H1 (cell line): Measurements from ENCODE around the gene EFCAB6. TPM values are rescaled to one million over a fixed set of nuclear protein-coding genes. Genes with fewer than 3 reads are reported as not detected.

ENCODE experiments used
- CTCF ChIA-PET: fragments of 300-600 bp; sonication (Branson Sonifier 250); formaldehyde crosslinking; loops from one replicate; lab custom pipeline; 2021; ENCODE audit not compliant: partially characterized antibody; lab: Charles Lee
- POLR2A ChIA-PET: fragments of 300-600 bp; sonication (Branson Sonifier 250); formaldehyde crosslinking; loops from one replicate; lab custom pipeline; 2021; ENCODE audit warnings: inconsistent platforms; ENCODE audit not compliant: partially characterized antibody; lab: Charles Lee
- DNase-seq, 2 experiments: peaks; one replicate each; pipeline versions ENCODE4 v3.0.0 to v3.0.0-alpha.2; 2010 to 2022; ENCODE audit warnings: low spot score in 2 of 2, low read depth in 1 of 2, mixed read lengths in 1 of 2
- FAIRE-seq: peaks from 2 replicates; lab custom pipeline; 2011; peaks lifted over from hg19 to GRCh38; lab: Jason Lieb, UNC
- H2AFZ ChIP-seq: 2 replicates; pipeline ENCODE4 v1.8.1; 2012; ENCODE audit warnings: low read length, inconsistent platforms
- H2AK5ac ChIP-seq: 2 replicates; pipeline ENCODE4 v1.6.1; 2013; ENCODE audit warnings: low read depth, low read length
- H2BK120ac ChIP-seq: replicated peaks from 2 replicates; pipeline ENCODE3; 2013; ENCODE audit warnings: low read depth, low read length, inconsistent platforms
- H2BK12ac ChIP-seq: 2 replicates; pipeline ENCODE4 v1.6.1; 2013; ENCODE audit warnings: low read depth, low read length
- H2BK15ac ChIP-seq: 2 replicates; pipeline ENCODE4 v1.6.1; 2013; ENCODE audit warnings: low read length
- H2BK20ac ChIP-seq: 2 replicates; pipeline ENCODE4 v1.6.1; 2013; ENCODE audit warnings: low read length
- H2BK5ac ChIP-seq: 2 replicates; pipeline ENCODE4 v1.6.1; 2013; ENCODE audit warnings: low read depth, low read length
- H3K14ac ChIP-seq: 2 replicates; pipeline ENCODE4 v1.6.1; 2013; ENCODE audit warnings: inconsistent platforms; ENCODE audit not compliant: insufficient read length
- H3K18ac ChIP-seq: 2 replicates; pipeline ENCODE4 v1.6.1; 2013; ENCODE audit warnings: low read length; ENCODE audit errors: extremely low read depth
- H3K23ac ChIP-seq: 2 replicates; pipeline ENCODE4 v1.6.1; 2013; ENCODE audit warnings: inconsistent platforms; ENCODE audit not compliant: insufficient read length
- H3K23me2 ChIP-seq: 2 replicates; pipeline ENCODE4 v1.6.1; 2013; ENCODE audit warnings: low read depth, low read length
- H3K27ac ChIP-seq: 2 replicates; pipeline ENCODE4 v1.6.1; 2011; ENCODE audit warnings: low read depth, low read length, inconsistent platforms
- H3K27me3 ChIP-seq, 4 experiments: replicated peaks in 1 of 4; 1 replicate in 1 of 4; 2 replicates in 3 of 4; pipeline versions ENCODE4 v1.6.1 to v1.8.1; 2011 to 2013; ENCODE audit warnings: low read length in 3 of 4, mild to moderate bottlenecking in 3 of 4, inconsistent platforms in 2 of 4, mixed read lengths in 2 of 4, moderate library complexity in 1 of 4; ENCODE audit not compliant: control insufficient read depth in 3 of 4, insufficient read depth in 3 of 4; ENCODE audit errors: extremely low read depth in 1 of 4
- H3K36me3 ChIP-seq, 4 experiments: 2 replicates each; pipeline versions ENCODE4 v1.6.1 to v1.8.1; 2011 to 2013; ENCODE audit warnings: mild to moderate bottlenecking in 4 of 4, low read length in 3 of 4, moderate library complexity in 2 of 4, control low read depth in 1 of 4, inconsistent platforms in 1 of 4; ENCODE audit not compliant: insufficient read depth in 4 of 4, control insufficient read depth in 2 of 4
- H3K4ac ChIP-seq: replicated peaks from 2 replicates; pipeline ENCODE3; 2013; ENCODE audit warnings: low read length, low read depth, mixed read lengths, inconsistent platforms; ENCODE audit not compliant: insufficient read length
- H3K4me1 ChIP-seq, 4 experiments: replicated peaks in 1 of 4; 1 replicate in 1 of 4; 2 replicates in 3 of 4; pipeline versions ENCODE4 v1.6.1 to v1.8.1; 2011 to 2013; ENCODE audit warnings: low read length in 3 of 4, inconsistent platforms in 2 of 4, mixed read lengths in 1 of 4; ENCODE audit not compliant: insufficient read depth in 4 of 4, control insufficient read depth in 3 of 4
- H3K4me2 ChIP-seq, 2 experiments: 2 replicates each; pipeline versions ENCODE4 v1.6.1 to v1.8.1; 2011 to 2013; ENCODE audit warnings: low read depth in 2 of 2, low read length in 2 of 2, control low read depth in 1 of 2, inconsistent platforms in 1 of 2, mild to moderate bottlenecking in 1 of 2; ENCODE audit not compliant: insufficient read depth in 1 of 2
- H3K4me3 ChIP-seq, 4 experiments: fragments of 200-600, 300-600 bp in 1 of 4; sonication (generic), shearing (Covaris generic), sonication (Bioruptor Twin) in 1 of 4; 2 replicates each; pipeline versions ENCODE4 v1.5.1 to v1.8.1; 2011 to 2016; ENCODE audit warnings: low read length in 4 of 4, low read depth in 3 of 4, control low read depth in 2 of 4, inconsistent platforms in 2 of 4, mild to moderate bottlenecking in 2 of 4, mixed read lengths in 1 of 4, moderate library complexity in 1 of 4; ENCODE audit not compliant: insufficient read depth in 2 of 4; ENCODE audit errors: extremely low read depth in 1 of 4
- H3K56ac ChIP-seq: replicated peaks from 2 replicates; pipeline ENCODE3; 2013; ENCODE audit warnings: low read depth, mild to moderate bottlenecking, mixed read lengths, low read length, inconsistent platforms; ENCODE audit not compliant: insufficient read length
- H3K79me1 ChIP-seq: 2 replicates; pipeline ENCODE4 v1.6.1; 2013; ENCODE audit warnings: low read depth, low read length, control low read depth
- H3K79me2 ChIP-seq, 2 experiments: 2 replicates each; pipeline versions ENCODE4 v1.6.1 to v1.8.1; 2012 to 2013; ENCODE audit warnings: low read length in 2 of 2, mild to moderate bottlenecking in 2 of 2, inconsistent platforms in 1 of 2; ENCODE audit not compliant: insufficient read depth in 2 of 2, control insufficient read depth in 1 of 2
- H3K9ac ChIP-seq, 4 experiments: replicated peaks in 1 of 4; 1 replicate in 1 of 4; 2 replicates in 3 of 4; pipeline versions ENCODE4 v1.6.1 to v1.8.1; 2011 to 2013; ENCODE audit warnings: low read depth in 3 of 4, low read length in 3 of 4, control low read depth in 2 of 4, mild to moderate bottlenecking in 2 of 4, moderate library complexity in 2 of 4, inconsistent platforms in 1 of 4; ENCODE audit errors: extremely low read depth in 1 of 4
- H3K9me3 ChIP-seq, 2 experiments: 2 replicates each; pipeline versions ENCODE4 v1.6.1 to v1.8.1; 2012 to 2013; ENCODE audit warnings: mild to moderate bottlenecking in 2 of 2, moderate library complexity in 2 of 2, control low read depth in 1 of 2, inconsistent platforms in 1 of 2, low read depth in 1 of 2, low read length in 1 of 2, mixed read lengths in 1 of 2; ENCODE audit not compliant: insufficient read depth in 2 of 2
- H4K20me1 ChIP-seq, 2 experiments: replicated peaks in 1 of 2; 2 replicates each; pipeline versions ENCODE3 to v1.8.1; 2011 to 2013; ENCODE audit warnings: inconsistent platforms in 2 of 2, low read length in 2 of 2, mild to moderate bottlenecking in 1 of 2; ENCODE audit not compliant: insufficient read depth in 2 of 2, control insufficient read depth in 1 of 2
- H4K5ac ChIP-seq: 2 replicates; pipeline ENCODE4 v1.6.1; 2013; ENCODE audit warnings: low read length, low read depth, mixed read lengths, inconsistent platforms; ENCODE audit not compliant: insufficient read length
- H4K8ac ChIP-seq: 2 replicates; pipeline ENCODE4 v1.8.0; 2013; ENCODE audit warnings: mild to moderate bottlenecking, moderate library complexity, low read length, inconsistent platforms; ENCODE audit not compliant: insufficient read depth; ENCODE audit errors: extremely low read depth
- H4K91ac ChIP-seq: replicated peaks from 2 replicates; pipeline ENCODE3; 2013; ENCODE audit warnings: low read length, mixed read lengths, inconsistent platforms; ENCODE audit not compliant: insufficient read length
- GTF2F1 ChIP-seq: IDR thresholded peaks from 2 replicates; pipeline ENCODE4 v1.6.1; 2012; ENCODE audit warnings: low read depth, low read length, improper control_type of control experiment, borderline replicate concordance
- HDAC2 ChIP-seq, 2 experiments: fragments of 300-600 bp in 1 of 2; sonication (generic) in 1 of 2; IDR thresholded peaks; 2 replicates each; pipeline ENCODE4 v1.6.1; 2011 to 2012; ENCODE audit warnings: low read depth in 2 of 2, low read length in 2 of 2, mild to moderate bottlenecking in 2 of 2, moderate library complexity in 2 of 2, borderline replicate concordance in 1 of 2, inconsistent platforms in 1 of 2
- SRF ChIP-seq: IDR thresholded peaks from 2 replicates; pipeline ENCODE4 v1.6.1; 2011; ENCODE audit warnings: mild to moderate bottlenecking, low read depth, low read length, moderate library complexity
- WGBS, 2 experiments: shearing (Covaris generic) in 1 of 2; methylation state at CpG; one replicate each; pipeline versions ENCODE4 v1.1.6 to v1.1.7; 2013 to 2015; ENCODE audit warnings: low lambda C conversion rate in 2 of 2, mixed read lengths in 2 of 2, inconsistent platforms in 1 of 2, low coverage in 1 of 2, missing lambda C conversion rate in 1 of 2; ENCODE audit not compliant: insufficient replicate concordance in 2 of 2, insufficient coverage in 1 of 2, insufficient read length in 1 of 2; ENCODE audit errors: extremely low coverage in 1 of 2, missing lambda C conversion rate in 1 of 2; 5-methylcytosine and 5-hydroxymethylcytosine counted together
- polyA plus RNA-seq, 7 experiments: library from polyadenylated mRNA; depleted of rRNA in 3 of 7; stranded (reverse) in 5 of 7; unstranded in 2 of 7; fragments of >200 nt in 5 of 7; fragments of 200-250 nt in 2 of 7; gene quantifications; 1 replicate in 5 of 7; 2 replicates in 1 of 7; 4 replicates in 1 of 7; pipeline versions ENCODE4 v1.2.1 to v1.2.3, GENCODE V29; 2011 to 2013; ENCODE audit warnings: missing spikeins in 2 of 7, mixed read lengths in 2 of 7
- total RNA-seq: library from RNA; stranded (reverse); fragmentation: NEBNext Ultra II Directional; extraction: Animal tissue kit (Norgen Biotek cat#: 25700); gene quantifications from 2 replicates; pipeline ENCODE4 v1.2.1, GENCODE V29; 2021

EFCAB6 gene
- total and polyA plus RNA-seq, 2 of the 8 experiments (the other 6 are each of a cell fraction or from before 2014, with no cell fraction given): 0.32 to 1.7 TPM

DNA sequence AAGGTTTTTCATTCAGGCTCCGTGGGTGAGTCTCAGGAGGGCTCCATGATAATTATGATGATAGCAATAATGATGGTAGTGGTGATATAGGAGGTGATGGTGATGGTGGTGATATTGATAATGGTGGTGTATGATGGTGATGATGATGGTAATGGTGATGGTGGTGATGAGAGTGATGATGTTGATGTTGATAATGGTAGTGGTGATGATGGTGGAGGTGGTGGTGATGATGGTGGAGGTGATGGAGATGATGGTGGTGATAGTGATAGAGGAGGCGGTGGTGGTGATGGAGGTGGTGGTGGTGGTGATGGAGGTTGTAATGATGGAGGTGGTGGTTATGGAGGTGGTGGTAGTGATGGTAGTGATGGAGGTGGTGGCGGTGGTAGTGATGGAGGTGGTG, 320.9 kb downstream of the EFCAB6 start:
- WGBS, 2 experiments: 54% methylated on average over 3 of the region's 3 CpGs; no CpG with 5 or more reads in 1 of the 2 experiments
- no peak for DNase-seq
- Histone ChIP-seq H3K4me2 (no peak overlapping the region), H4K5ac (no peak overlapping the region), H4K20me1 (peaks cover 0 to 6% of the 10 kb centered on the region in 2 experiments), H2BK15ac (no peak overlapping the region), H2AFZ (no peak overlapping the region), H3K27ac (no peak overlapping the region), H2AK5ac (0 out of 2 replicates have a peak overlapping the region, but pooled peaks have one; percentile 24), H3K4ac (no peak overlapping the region), H3K56ac (peak overlapping the region; percentile 46), H3K9ac (no peak overlapping the region), H4K8ac (no peak overlapping the region), H3K27me3 (no peaks in the 10 kb centered on the region), H3K79me2 (no peaks in the 10 kb centered on the region), H3K36me3 (no peaks in the 10 kb centered on the region), H3K18ac (no peak overlapping the region), H3K79me1 (no peaks in the 10 kb centered on the region), H2BK12ac (no peak overlapping the region), H3K14ac (no peak overlapping the region), H3K23me2 (peaks cover 18% of the 10 kb centered on the region; the same call in 1 of the 2 replicates), H2BK5ac (no peak overlapping the region), H3K4me1 (no peaks in the 10 kb centered on the region; a peak in 1 of 7 replicates), H2BK120ac (no peak overlapping the region), H3K23ac (no peak overlapping the region), H3K4me3 (no peak overlapping the region), H4K91ac (no peak overlapping the region), H2BK20ac (no peak overlapping the region), H3K9me3 (peaks cover 6 to 7% of the 10 kb centered on the region in 2 experiments; a peak in 1 of 4 replicates)
- POLR2A ChIA-PET: interaction anchor here (1.0 kb wide), 1 partner anchor 11 kb away, joined by 3 read pairs; no protein-coding TSS in a partner anchor
- CTCF ChIA-PET: interaction anchor here (0.9 to 1.8 kb wide), 2 partner anchors 13 to 147 kb away, joined by 3 to 5 read pairs; no protein-coding TSS in a partner anchor
- no peak for FAIRE-seq
- TF ChIP-seq HDAC2 (IDR thresholded peaks at IDR 0.05; ENCODE audit: borderline replicate concordance in 1 of 2, low read depth in 2 of 2, low read length in 2 of 2) (no peak), SRF (no peak), GTF2F1 (no peak)
